GM10266 (cell line): ENCODE results near the gene TMPRSS9.
A peak's percentile ranks its signal among the peaks of the same experiment; 100 is the strongest.
"Not testable (repeated sequence)": the region's sequence is repeated elsewhere in the genome, so short reads cannot be mapped to it uniquely, and the experiment has no call there.

Experiments
- DNase-seq: peaks from one replicate; pipeline ENCODE4 v3.0.0; 2012; ENCODE audit errors: extremely low spot score
- CTCF ChIP-seq: IDR thresholded peaks from 2 replicates; pipeline ENCODE4 v1.5.1; 2012; ENCODE audit warnings: mild to moderate bottlenecking, low read depth; ENCODE audit not compliant: control insufficient read depth, insufficient read depth; ENCODE audit errors: missing control alignments

The TMPRSS9 gene

DNA sequence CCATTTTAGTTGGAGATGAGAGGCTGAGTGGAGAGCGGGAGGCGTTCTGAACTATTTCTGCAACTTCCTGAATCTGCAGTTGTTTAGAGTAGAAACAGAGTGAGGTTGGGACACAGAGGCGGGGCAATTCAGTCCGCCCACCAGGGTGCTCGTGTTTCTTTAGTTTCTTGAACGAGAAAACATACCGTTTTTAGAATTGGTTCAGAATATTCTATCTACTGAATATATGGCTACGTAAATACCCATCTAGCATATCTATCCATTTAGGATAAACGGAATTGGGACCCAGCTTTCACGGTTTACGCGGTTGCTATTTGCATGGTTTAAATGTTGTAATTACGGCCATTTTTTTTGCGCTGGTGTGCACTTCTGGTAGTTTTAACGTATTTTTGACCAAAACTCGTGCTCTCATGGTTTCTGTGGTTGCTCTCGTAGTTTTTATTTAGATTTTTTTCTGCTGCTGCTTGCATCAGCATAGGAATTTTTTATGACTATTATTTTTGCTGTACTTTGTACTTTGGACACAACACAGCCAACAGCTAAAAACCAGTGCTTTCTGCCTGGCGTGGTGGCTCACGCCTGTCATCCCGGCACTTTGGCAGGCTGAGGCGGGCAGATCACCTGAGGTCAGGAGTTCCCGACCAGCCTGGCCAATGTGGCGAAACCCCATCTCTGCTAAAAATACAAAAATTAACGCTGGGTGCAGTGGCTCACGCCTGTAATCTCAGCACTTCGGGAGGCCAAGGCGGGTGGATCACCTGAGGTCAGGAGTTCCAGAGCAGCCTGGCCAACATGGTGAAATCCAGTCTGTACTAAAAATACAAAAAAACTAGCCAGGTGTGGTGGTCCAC, 34.6 kb downstream of the TMPRSS9 start:
- no peak for TF ChIP-seq CTCF
- DNase-seq = peak; percentile 59

DNA sequence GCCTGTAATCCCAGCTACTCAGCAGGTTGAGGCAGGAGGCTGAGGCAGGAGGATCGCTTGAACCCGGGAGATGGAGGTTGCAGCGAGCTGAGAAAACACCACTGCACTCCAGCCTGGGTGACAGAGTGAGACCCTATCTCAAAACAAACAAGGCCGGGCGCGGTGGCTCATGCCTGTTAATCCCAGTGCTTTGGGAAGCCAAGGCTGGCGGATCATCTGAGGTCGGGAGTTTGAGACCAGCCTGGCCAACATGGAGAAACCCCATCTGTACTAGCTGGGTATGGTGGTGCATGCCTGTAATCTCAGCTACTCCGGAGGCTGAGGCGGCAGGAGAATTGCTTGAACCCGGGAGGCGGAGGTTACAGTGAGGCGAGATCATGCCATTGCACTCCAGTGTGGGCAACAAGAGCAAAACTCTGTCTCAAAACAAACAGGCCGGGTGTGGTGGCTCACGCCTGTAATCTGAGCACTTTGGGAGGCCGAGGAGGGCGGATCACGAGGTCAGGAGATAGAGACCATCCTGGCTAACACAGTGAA, 35.3 kb downstream of the TMPRSS9 start:
- not testable (repeated sequence) for DNase-seq

GRCh38 chr19:2397173-2397572, 37.1 kb downstream of the TMPRSS9 start:
- not testable (repeated sequence) for DNase-seq

DNA sequence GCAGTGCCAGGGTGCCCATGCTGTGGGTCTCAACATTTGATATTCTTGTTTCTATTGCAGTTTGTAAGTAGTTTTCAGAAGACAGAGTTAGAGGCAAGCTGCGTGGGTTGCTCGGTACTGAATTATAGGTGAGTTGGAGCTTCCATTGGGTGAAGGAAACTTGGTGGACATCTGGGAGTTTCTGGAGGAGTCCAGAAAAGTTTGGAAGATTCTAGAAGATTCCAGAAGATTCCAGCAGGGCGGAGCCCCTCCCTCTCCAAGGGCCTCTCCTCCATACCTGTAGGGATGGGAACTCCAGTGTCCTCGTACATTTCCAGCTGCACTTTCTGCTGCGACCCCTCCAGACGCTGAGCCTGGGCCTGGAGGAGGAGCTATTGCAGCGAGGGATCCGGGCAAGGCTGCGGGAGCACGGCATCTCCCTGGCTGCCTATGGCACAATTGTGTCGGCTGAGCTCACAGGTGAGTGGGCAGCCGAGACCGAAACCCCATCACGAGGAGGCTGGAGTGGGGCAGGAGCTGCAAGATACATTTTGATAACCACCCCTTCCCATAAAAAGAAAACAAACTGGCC, 38.8 kb downstream of the TMPRSS9 start:
- no peak for TF ChIP-seq CTCF
- no peak for DNase-seq

GRCh38 chr19:2399582-2399981, 39.5 kb downstream of the TMPRSS9 start:
- no peak for DNase-seq
- TF ChIP-seq CTCF = no peak

DNA sequence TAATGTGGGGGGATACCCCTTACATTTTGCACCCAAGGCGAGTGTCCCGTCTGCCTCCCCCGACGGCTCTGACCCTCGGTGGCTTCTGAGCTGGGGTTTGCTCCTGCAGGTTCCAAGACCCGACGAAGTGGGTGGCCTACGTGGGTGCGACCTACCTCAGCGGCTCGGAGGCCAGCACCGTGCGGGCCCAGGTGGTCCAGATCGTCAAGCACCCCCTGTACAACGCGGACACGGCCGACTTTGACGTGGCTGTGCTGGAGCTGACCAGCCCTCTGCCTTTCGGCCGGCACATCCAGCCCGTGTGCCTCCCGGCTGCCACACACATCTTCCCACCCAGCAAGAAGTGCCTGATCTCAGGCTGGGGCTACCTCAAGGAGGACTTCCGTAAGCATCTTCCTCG, 48.2 kb downstream of the TMPRSS9 start:
- no peak for DNase-seq
- TF ChIP-seq CTCF = no peak

GRCh38 chr19:2409352-2409912, 49.4 kb downstream of the TMPRSS9 start:
- no peak for TF ChIP-seq CTCF
- DNase-seq = no peak

DNA sequence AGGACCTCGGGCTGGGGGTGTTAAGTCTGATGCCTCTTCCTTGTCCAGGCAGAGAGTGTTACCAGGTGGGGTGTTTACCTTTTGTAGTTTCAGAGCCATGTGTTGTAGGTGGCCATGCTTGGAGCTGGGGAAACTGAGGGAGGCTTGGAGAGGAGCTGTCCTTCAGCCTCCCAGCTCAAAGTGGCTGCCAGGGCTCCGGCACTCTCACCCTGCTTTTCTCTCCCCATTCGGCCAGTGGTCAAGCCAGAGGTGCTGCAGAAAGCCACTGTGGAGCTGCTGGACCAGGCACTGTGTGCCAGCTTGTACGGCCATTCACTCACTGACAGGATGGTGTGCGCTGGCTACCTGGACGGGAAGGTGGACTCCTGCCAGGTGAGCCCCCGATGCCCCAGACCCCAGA, 50.0 kb downstream of the TMPRSS9 start:
- DNase-seq = no peak
- no peak for TF ChIP-seq CTCF
